Measurements from ENCODE around the gene NLK. TPM values are rescaled to one million over a fixed set of nuclear protein-coding genes. Genes with fewer than 3 reads are reported as not detected.

Gene NLK
- total RNA-seq, 1 experiment from 2014 or later = 31.8 TPM

DNA sequence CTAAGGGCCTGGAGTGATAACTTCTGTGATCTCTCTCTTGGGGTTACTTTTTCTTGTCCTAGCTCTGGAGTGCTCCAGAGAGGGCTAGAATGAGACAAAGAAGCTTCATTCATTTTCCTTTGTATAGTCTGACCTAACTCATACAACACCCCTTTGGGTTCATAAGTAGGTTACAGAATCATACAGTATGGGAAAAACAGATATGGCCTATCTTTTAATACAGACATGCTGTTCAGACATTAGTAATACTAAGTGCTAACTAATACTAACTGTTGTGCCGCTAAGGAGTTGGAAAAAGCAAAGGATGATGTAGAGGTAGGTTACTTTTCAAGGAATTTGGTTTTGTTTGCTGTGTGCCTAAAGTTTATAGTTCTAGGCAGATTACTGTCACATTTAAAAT, 84.7 kb downstream of the NLK start:
- Histone ChIP-seq H3K18ac (ENCODE audit: insufficient read length, low read depth, low read length) (no peak overlapping the region), H3T11ph (ENCODE audit: low read length) (no peak overlapping the region), H3K4me2 (ENCODE audit: insufficient read depth, insufficient read length, low read length) (no peak overlapping the region), H4K8ac (replicated peaks; ENCODE audit: insufficient read length, low read depth, low read length) (no peak overlapping the region), H2BK20ac (ENCODE audit: low read depth, low read length, poor library complexity, severe bottlenecking) (no peak overlapping the region), H3K4me1 (ENCODE audit: insufficient read depth, low read length) (no peaks in the 10 kb centered on the region), H4K20me1 (ENCODE audit: control insufficient read depth, insufficient read depth, insufficient read length) (no peaks in the 10 kb centered on the region), H3K14ac (ENCODE audit: insufficient read depth, low read length) (no peak overlapping the region), H4K5ac (ENCODE audit: insufficient read length, low read depth, low read length) (no peak overlapping the region), H3K4ac (ENCODE audit: low read depth, low read length) (no peak overlapping the region), H3K27ac (ENCODE audit: insufficient read length, low read depth, low read length) (no peak overlapping the region), H3K27me3 (ENCODE audit: insufficient read depth, low read length) (no peaks in the 10 kb centered on the region), H3K9ac (ENCODE audit: extremely low read depth, insufficient read length, low read length) (no peak overlapping the region), H2AK5ac (ENCODE audit: insufficient read length, low read length) (no peak overlapping the region), H3K79me2 (ENCODE audit: insufficient read depth, low read length) (no peaks in the 10 kb centered on the region), H3K9me3 (ENCODE audit: control insufficient read depth, low read depth, low read length) (no peaks in the 10 kb centered on the region), H2BK12ac (ENCODE audit: insufficient read length, low read depth, low read length) (no peak overlapping the region), H2BK5ac (ENCODE audit: insufficient read length, low read length) (no peak overlapping the region), H2BK120ac (ENCODE audit: low read depth, low read length, poor library complexity, severe bottlenecking) (no peak overlapping the region), H2AFZ (ENCODE audit: low read length) (no peak overlapping the region), H3K23ac (ENCODE audit: insufficient read length, low read depth, low read length) (no peak overlapping the region), H3K23me2 (ENCODE audit: insufficient read length, low read depth, low read length, poor library complexity, severe bottlenecking) (no peaks in the 10 kb centered on the region), H2BK15ac (ENCODE audit: low read depth, low read length) (no peak overlapping the region), H3K56ac (ENCODE audit: insufficient read length, low read depth, low read length) (no peak overlapping the region), H3K79me1 (ENCODE audit: insufficient read depth, low read depth, low read length, poor library complexity, severe bottlenecking) (no peaks in the 10 kb centered on the region), H4K91ac (ENCODE audit: insufficient read length, low read depth, low read length) (no peak overlapping the region)
- Mint-ChIP-seq H3K4me1 (no peaks in the 10 kb centered on the region), H3K4me3 (no peak overlapping the region), H3K36me3 (ENCODE audit: insufficient read depth in 1 of 3, low read depth in 3 of 3) (peaks cover 1 to 14% (median 7%) of the 10 kb centered on the region in 3 experiments; a peak in 5 of 7 replicates), H3K9me3 (no peaks in the 10 kb centered on the region), H3K27me3 (ENCODE audit: low read depth) (no peaks in the 10 kb centered on the region), H3K27ac (no peak overlapping the region; a peak in 1 of 7 replicates)
- TF ChIP-seq CTCF (conservative IDR thresholded peaks at IDR 0.05) = no peak
- no peak for DNase-seq
- no CpG with 5 or more reads among the region's 1 CpG for WGBS (ENCODE audit: extremely low coverage, insufficient read length, low lambda C conversion rate)

Measured in H9 (cell line).